Melanocyte of skin (primary cell): Measurements from ENCODE around the gene FRMD8. TPM values are rescaled to one million over a fixed set of nuclear protein-coding genes. Genes with fewer than 3 reads are reported as not detected.

Experiments
- small RNA-seq, 2 donors: library from RNA; depleted of rRNA; stranded (forward); fragments of <200 nt; gene quantifications; one replicate each; pipeline ENCODE3, GENCODE V24; 2012
- total RNA-seq, 2 donors: library from RNA; depleted of rRNA; stranded (reverse); fragments of >200 nt; gene quantifications; 2 replicates each; pipeline ENCODE4 v1.2.3, GENCODE V29; 2012

The FRMD8 gene
- 100 to 1,000 TPM in 1 of 2 donors, 10 to 100 TPM in 1; 59.2 to 108 TPM for total RNA-seq

DNA sequence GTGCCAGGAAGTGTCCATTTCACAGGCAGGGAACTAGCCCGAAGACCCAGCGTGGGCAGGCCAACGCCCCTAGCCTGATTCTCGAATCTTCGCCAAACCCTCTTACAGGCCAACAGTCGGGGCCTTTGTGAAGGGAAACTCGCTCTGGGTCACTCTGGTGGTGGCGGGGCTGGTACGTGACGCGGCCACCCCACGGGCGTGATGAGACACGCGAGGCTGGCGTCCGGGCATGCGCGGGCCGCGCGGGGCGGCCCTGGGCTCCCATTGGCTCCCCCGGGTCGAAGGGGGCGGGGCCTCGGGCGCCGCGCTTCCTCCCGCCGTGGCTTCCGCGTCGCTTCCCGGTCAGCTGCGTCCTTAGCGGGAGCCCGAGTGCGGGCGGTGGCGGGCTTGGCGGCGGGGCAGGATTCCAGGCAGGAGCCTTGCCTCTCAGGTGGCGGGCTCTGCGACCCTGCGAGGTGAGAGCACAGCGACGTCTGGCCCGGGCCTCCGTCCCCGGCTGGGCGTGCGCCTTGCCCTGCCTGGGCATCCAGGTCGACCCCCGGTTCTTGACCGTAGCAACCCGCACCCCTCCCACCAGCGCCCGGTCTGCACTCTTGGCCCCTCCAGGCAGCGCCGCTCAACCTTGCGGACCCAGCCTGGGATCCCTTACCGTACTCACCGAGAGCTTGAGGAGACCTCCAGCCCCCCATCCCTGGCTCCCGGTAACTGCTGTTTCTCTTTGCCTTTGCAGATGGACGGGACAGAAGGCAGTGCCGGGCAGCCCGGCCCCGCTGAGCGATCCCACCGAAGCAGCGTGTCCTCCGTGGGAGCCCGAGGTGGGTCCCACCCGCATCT, at the start of gene FRMD8:
FRMD8 (plus strand) TSS at position 331 of the 834 bp plus-strand sequence; CDS start at position 731, 400 bp downstream.

DNA sequence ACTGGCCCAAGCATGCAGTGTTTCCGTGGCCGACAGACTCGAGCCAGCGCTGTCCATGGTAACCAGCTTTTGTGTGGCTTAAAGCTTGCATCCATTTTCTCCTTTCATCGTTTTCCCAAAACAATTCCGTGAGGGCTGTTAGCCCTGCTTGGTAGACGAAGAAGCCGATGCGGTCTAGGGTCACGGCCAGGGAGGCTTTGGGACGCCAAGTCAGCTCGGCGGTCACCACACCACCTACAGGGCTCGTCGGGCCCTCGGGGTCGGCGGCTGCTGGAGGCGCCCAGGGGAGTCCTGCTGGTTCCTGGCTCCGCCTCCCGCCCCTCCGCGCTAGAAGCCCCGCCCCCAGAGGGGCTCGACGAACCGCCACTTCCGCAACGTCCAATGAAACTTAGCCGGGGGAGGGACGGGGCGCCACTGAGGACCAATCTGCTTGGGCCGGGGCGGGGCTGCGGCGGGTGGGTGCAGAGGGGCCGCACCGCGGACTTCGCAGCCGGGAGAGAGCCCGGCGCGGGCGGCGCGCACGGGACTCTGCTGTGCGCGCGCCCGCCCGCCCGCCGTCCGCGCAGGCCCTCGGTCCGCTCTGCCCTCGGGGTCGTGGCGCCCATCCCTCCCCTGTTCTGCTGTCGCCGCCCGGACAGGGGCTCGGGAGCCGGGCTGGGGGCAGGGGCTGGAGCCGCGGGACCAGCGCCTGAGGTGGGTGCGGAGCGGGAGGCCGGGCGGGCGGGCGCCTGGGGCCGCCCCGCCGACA, 32.0 kb upstream of the FRMD8 start, which contains the start of gene TIGD3:
TIGD3 (plus strand) TSS at position 487 of the 748 bp plus-strand sequence. CDS start 1,058 bp downstream, outside the sequence.

GRCh38 chr11:65382033-65382803, 4.2 kb upstream of the FRMD8 start, which contains the start of gene SLC25A45:
Gene SLC25A45, minus strand, starts transcription at chr11:65382646. Its CDS starts 695 bp downstream, at chr11:65381951.

DNA sequence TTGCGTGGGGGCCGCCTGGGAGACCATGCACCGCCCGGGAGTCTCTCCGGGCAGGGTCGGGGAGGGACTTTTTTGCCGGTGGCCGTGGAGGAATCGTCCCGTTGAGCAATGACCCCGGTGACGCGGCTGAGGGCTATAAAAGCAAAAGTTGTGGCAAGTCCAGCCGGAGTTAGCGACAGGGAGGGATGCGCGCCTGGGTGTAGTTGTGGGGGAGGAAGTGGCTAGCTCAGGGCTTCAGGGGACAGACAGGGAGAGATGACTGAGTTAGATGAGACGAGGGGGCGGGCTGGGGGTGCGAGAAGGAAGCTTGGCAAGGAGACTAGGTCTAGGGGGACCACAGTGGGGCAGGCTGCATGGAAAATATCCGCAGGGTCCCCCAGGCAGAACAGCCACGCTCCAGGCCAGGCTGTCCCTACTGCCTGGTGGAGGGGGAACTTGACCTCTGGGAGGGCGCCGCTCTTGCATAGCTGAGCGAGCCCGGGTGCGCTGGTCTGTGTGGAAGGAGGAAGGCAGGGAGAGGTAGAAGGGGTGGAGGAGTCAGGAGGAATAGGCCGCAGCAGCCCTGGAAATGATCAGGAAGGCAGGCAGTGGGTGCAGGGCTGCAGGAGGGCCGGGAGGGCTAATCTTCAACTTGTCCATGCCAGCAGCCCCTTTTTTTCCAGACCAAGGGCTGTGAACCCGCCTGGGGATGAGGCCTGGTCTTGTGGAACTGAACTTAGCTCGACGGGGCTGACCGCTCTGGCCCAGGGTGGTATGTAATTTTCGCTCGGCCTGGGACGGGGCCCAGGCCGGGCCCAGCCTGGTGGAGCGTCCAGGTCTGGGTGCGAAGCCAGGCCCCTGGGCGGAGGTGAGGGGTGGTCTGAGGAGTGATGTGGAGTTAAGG, 36.4 kb downstream of the FRMD8 start, which contains the start of gene NEAT1:
NEAT1 (plus strand) TSS at position 166 of the 883 bp plus-strand sequence.

Small RNAs within 50 kb of the gene (small RNA-seq; reads per million reads assigned to genes)
- 0 reads per million in 2 donors for gene RF01684

Other genes starting within 250 kb of the FRMD8 start
- gene SPDYC, start 216.4 kb upstream of the FRMD8 start, total RNA-seq = not detected
- 100 to 1,000 TPM; 101 to 111 TPM for gene CAPN1, start 204.7 kb upstream of the FRMD8 start, total RNA-seq
- gene POLA2, start 124.7 kb upstream of the FRMD8 start, total RNA-seq = 10 to 100 TPM; 18.6 to 37.3 TPM
- gene CDC42EP2, start 71.8 kb upstream of the FRMD8 start, total RNA-seq = 1 to 10 TPM in 1 of 2 donors, under 1 TPM in 1; 0.34 to 3.0 TPM
- 10 to 100 TPM; 43.7 to 45.6 TPM for gene DPF2, start 52.8 kb upstream of the FRMD8 start, total RNA-seq
- under 1 TPM; under 0.01 to 0.33 TPM for gene TIGD3, start 31.9 kb upstream of the FRMD8 start, total RNA-seq
- gene SLC25A45, start 4.0 kb upstream of the FRMD8 start, total RNA-seq = 1 to 10 TPM; 1.3 to 3.8 TPM
- gene NEAT1, start 36.2 kb downstream of the FRMD8 start, total RNA-seq = 100 to 1,000 TPM; 128 to 294 TPM
- 1,000 to 10,000 TPM; 3,281 to 4,065 TPM for gene MALAT1, start 112.4 kb downstream of the FRMD8 start, total RNA-seq
- 10 to 100 TPM; 75.0 to 90.9 TPM for gene SCYL1, start 138.4 kb downstream of the FRMD8 start, total RNA-seq
- gene LTBP3, start 171.7 kb downstream of the FRMD8 start, total RNA-seq = 10 to 100 TPM in 1 of 2 donors, 1 to 10 TPM in 1; 9.3 to 14.3 TPM
- gene ZNRD2, start 183.8 kb downstream of the FRMD8 start, total RNA-seq = 10 to 100 TPM; 40.3 to 75.3 TPM
- gene FAM89B, start 185.9 kb downstream of the FRMD8 start, total RNA-seq = 10 to 100 TPM; 15.0 to 15.5 TPM
- 10 to 100 TPM; 18.0 to 49.2 TPM for gene EHBP1L1, start 189.4 kb downstream of the FRMD8 start, total RNA-seq
- gene KCNK7, start 209.2 kb downstream of the FRMD8 start, total RNA-seq = under 1 TPM; 0.33 to 0.34 TPM
- gene MAP3K11, start 227.6 kb downstream of the FRMD8 start, total RNA-seq = 100 to 1,000 TPM; 115 to 242 TPM
- 10 to 100 TPM; 30.3 to 34.3 TPM for gene PCNX3, start 229.1 kb downstream of the FRMD8 start, total RNA-seq